ENCODE data around the gene MKX.

DNA sequence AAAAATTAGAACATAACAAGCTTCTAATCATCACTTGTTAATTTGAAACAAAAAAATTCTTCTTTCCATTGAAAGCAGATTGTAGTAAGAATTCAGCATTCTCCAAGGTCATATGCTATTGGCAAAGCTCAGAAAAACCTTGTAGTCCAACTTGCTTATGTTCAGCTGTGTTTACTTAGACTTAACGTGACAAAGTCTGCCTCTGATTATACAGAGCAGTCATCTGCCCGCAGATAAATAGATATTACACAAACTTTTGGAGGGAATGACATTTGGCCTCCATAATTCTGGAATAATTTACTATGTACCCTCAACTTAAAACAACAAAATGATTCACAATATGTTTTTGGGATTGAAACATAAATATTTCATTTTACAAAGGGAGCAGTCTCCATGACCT lies 45.8 kb downstream of the MKX start:
- TF ChIP-seq CTCF (IDR thresholded peaks at IDR 0.05): no peak
- TF ChIP-seq POLR2A (IDR thresholded peaks at IDR 0.05): no peak
